IPS DF 6.9 (cell line): ENCODE results near the gene RBMXL2.

Experiments used
- DNase-seq: peaks from one replicate; pipeline ENCODE4 v3.0.0-alpha.2; 2013; ENCODE audit warnings: low read depth, low spot score
- H3K27ac ChIP-seq: one replicate; pipeline ENCODE4 v1.5.1; 2013; ENCODE audit warnings: low read length, control low read depth
- H3K27me3 ChIP-seq: 2 replicates; pipeline ENCODE4 v1.6.1; 2013; ENCODE audit warnings: mild to moderate bottlenecking, low read length; ENCODE audit not compliant: control insufficient read depth, insufficient read depth
- H3K36me3 ChIP-seq: 2 replicates; pipeline ENCODE4 v1.6.1; 2013; ENCODE audit warnings: low read length; ENCODE audit not compliant: control insufficient read depth, insufficient read depth
- H3K4me1 ChIP-seq: 2 replicates; pipeline ENCODE4 v1.6.1; 2013; ENCODE audit warnings: low read length; ENCODE audit not compliant: control insufficient read depth, insufficient read depth
- H3K4me3 ChIP-seq: 2 replicates; pipeline ENCODE4 v1.5.1; 2013; ENCODE audit warnings: mild to moderate bottlenecking, low read length
- H3K9me3 ChIP-seq: 2 replicates; pipeline ENCODE4 v1.6.1; 2013; ENCODE audit warnings: low read length, inconsistent platforms; ENCODE audit not compliant: control insufficient read depth, insufficient read depth
- WGBS: extraction: QIAGEN DNeasy Blood & Tissue Kit; methylation state at CpG from one replicate; pipeline ENCODE4 v1.1.7; 2013; ENCODE audit warnings: mixed read lengths, missing lambda C conversion rate; ENCODE audit not compliant: insufficient read length, insufficient coverage; 5-methylcytosine and 5-hydroxymethylcytosine counted together

RBMXL2 gene

GRCh38 chr11:7088921-7089320 is at the start of gene RBMXL2:
RBMXL2 (plus strand) TSS chr11:7088998; CDS start chr11:7089121, 123 bp downstream.
- WGBS = no CpG with 5 or more reads among the region's 45 CpGs
- H3K27ac ChIP-seq = no peak within 1 kb of the TSS
- H3K9me3 ChIP-seq = no peaks in the 10 kb centered on the region
- H3K4me1 ChIP-seq = no peaks in the 10 kb centered on the region
- no peaks in the 10 kb centered on the region for H3K36me3 ChIP-seq
- no peaks in the 10 kb centered on the region for H3K27me3 ChIP-seq
- DNase-seq = no peak
- H3K4me3 ChIP-seq = no peak within 1 kb of the TSS

DNA sequence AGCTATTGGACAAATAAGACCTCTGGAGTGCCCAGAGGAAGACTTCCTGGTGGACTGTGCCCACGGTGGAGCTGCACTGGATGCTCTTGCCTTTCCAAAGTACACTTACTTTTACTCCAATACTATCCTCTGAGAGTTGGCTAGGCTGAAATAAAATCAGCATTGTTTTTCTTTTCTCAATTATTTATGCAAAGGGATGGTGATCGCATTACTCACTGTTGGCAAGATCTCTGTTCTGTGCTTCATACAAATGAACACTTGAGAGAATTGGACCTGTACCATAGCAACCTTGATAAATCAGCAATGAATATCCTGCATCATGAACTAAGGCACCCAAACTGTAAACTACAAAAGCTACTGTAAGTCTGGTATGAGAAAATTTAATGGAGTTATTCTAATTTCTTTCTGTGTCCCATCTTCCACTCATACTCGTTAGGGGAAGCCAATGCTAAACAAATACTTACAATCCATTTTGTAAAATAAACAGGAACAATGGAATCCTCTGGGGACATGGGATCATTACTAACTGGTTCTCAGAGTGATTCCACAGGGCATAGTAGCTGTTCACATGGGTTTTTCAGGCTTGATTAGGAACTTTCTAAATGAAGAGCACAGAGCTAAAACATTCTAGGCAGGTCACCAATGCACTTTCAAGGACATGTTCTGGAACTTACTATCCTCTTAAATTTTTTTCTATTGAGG is 42.2 kb upstream of the RBMXL2 start:
- Histone ChIP-seq H3K27ac (no peak overlapping the region), H3K27me3 (no peaks in the 10 kb centered on the region), H3K4me3 (no peak overlapping the region), H3K9me3 (no peaks in the 10 kb centered on the region), H3K36me3 (no peaks in the 10 kb centered on the region), H3K4me1 (no peaks in the 10 kb centered on the region)
- DNase-seq = no peak
- WGBS = no CpG with 5 or more reads among the region's 3 CpGs

DNA sequence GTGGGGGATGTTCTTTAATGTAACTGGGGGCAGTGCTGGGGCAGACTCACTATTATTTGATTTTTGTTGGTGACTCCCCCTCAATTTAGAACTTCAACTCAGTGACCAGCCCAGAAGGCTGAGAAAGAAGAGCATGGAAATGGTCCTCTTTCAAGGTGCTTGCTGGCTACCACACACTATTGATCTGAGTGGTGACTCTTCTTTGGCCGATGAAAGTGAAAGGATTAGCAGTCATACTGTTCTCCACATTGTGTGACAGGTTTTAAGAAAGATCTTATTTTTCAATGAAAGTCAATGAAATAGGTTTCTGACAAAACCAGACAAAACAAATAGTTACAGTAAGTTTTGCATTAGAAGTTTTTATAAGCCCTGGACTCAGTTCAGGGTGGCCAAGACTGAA is 38.6 kb upstream of the RBMXL2 start:
- H3K4me1 ChIP-seq = no peaks in the 10 kb centered on the region
- H3K27me3 ChIP-seq = no peaks in the 10 kb centered on the region
- no peaks in the 10 kb centered on the region for H3K9me3 ChIP-seq
- DNase-seq = no peak
- no CpG with 5 or more reads among the region's 1 CpG for WGBS
- H3K27ac ChIP-seq = no peak overlapping the region
- no peak overlapping the region for H3K4me3 ChIP-seq
- no peaks in the 10 kb centered on the region for H3K36me3 ChIP-seq

GRCh38 chr11:7056828-7057513 is 31.8 kb upstream of the RBMXL2 start:
- H3K27ac ChIP-seq = no peak overlapping the region
- WGBS = no CpG with 5 or more reads among the region's 6 CpGs
- no peaks in the 10 kb centered on the region for H3K36me3 ChIP-seq
- H3K4me3 ChIP-seq = no peak overlapping the region
- peaks cover 2% of the 10 kb centered on the region; the same call in 1 of the 2 replicates for H3K4me1 ChIP-seq
- no peaks in the 10 kb centered on the region for H3K9me3 ChIP-seq
- no peaks in the 10 kb centered on the region for H3K27me3 ChIP-seq
- DNase-seq = no peak

GRCh38 chr11:7057641-7058040 is 31.2 kb upstream of the RBMXL2 start:
- no CpG with 5 or more reads among the region's 2 CpGs for WGBS
- H3K27me3 ChIP-seq = no peaks in the 10 kb centered on the region
- peaks cover 2% of the 10 kb centered on the region; the same call in 1 of the 2 replicates for H3K4me1 ChIP-seq
- no peak for DNase-seq
- H3K9me3 ChIP-seq = no peaks in the 10 kb centered on the region
- H3K4me3 ChIP-seq = no peak overlapping the region
- H3K27ac ChIP-seq = no peak overlapping the region
- H3K36me3 ChIP-seq = no peaks in the 10 kb centered on the region

DNA sequence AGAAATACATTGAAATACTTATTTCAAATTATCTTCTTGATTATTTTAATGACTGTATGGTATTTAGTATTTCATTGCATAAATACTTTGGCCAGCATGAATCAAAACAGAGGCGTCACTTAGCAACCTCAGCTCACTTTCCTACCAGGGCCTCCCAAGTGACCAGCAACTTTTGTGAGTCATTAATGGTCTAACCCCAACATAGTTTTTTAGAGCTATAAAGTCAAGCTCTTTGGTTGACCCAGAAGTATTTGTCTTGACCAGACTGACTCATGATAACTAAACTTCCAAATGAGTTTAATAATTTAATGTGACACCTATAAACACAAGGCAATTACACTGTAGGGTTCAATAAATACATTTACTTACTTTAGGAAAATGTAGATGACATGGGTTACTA is 27.9 kb upstream of the RBMXL2 start:
- Histone ChIP-seq H3K27me3 (no peaks in the 10 kb centered on the region), H3K4me3 (no peak overlapping the region), H3K9me3 (no peaks in the 10 kb centered on the region), H3K27ac (no peak overlapping the region), H3K4me1 (peaks cover 2% of the 10 kb centered on the region; the same call in 1 of the 2 replicates), H3K36me3 (no peaks in the 10 kb centered on the region)
- no CpG with 5 or more reads among the region's 1 CpG for WGBS
- DNase-seq = no peak

- no peaks in the 10 kb centered on the region for H3K27me3 ChIP-seq
- no peak for DNase-seq
- no CpG with 5 or more reads among the region's 2 CpGs for WGBS
- H3K4me3 ChIP-seq = no peak overlapping the region
- H3K27ac ChIP-seq = no peak overlapping the region
- H3K9me3 ChIP-seq = no peaks in the 10 kb centered on the region
- peaks cover 2% of the 10 kb centered on the region; the same call in 1 of the 2 replicates for H3K4me1 ChIP-seq
- no peaks in the 10 kb centered on the region for H3K36me3 ChIP-seq
Measured at GRCh38 chr11:7062534-7062933, 26.3 kb upstream of the RBMXL2 start.

- Histone ChIP-seq H3K27ac (no peak overlapping the region), H3K9me3 (no peaks in the 10 kb centered on the region), H3K4me1 (no peaks in the 10 kb centered on the region), H3K27me3 (no peaks in the 10 kb centered on the region), H3K36me3 (no peaks in the 10 kb centered on the region), H3K4me3 (no peak overlapping the region)
- no CpG with 5 or more reads among the region's 4 CpGs for WGBS
- DNase-seq = no peak
Measured at GRCh38 chr11:7072401-7073028, 16.3 kb upstream of the RBMXL2 start.

GRCh38 chr11:7077101-7077500 is 11.7 kb upstream of the RBMXL2 start:
- Histone ChIP-seq H3K36me3 (no peaks in the 10 kb centered on the region), H3K4me3 (no peak overlapping the region), H3K4me1 (no peaks in the 10 kb centered on the region), H3K27ac (no peak overlapping the region), H3K9me3 (no peaks in the 10 kb centered on the region), H3K27me3 (no peaks in the 10 kb centered on the region)
- no peak for DNase-seq
- no CpG with 5 or more reads among the region's 16 CpGs for WGBS

DNA sequence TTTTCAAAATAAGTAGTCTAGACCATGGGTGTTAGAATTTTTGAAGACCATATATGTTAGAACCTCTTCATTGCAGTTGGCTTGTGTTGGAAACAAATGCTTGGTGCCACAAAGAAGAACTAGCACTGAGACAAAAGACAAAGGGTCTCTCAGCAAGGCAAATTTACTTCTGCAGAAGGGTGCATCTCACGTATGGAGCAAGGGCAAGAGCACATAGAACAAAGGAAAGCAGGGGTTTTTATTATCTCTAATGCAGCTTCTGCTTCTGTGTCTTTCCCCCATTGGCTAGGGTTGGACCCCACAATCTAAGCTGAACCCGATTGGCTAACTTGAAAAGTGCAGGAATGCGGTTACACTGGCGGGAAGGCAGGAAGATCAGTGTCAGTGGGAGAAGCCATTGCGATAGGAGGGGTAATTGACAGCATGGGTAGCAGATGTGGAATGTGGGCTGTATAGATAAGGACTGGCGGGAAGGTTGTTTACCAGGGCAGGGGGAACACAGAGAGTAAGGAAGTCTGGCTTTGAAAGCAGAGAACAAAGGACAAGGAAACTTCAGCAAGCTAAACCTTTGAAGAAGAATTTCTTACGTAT is 9.2 kb upstream of the RBMXL2 start:
- no peak overlapping the region for H3K27ac ChIP-seq
- H3K27me3 ChIP-seq = no peaks in the 10 kb centered on the region
- no peaks in the 10 kb centered on the region for H3K9me3 ChIP-seq
- DNase-seq = no peak
- no peaks in the 10 kb centered on the region for H3K4me1 ChIP-seq
- WGBS = no CpG with 5 or more reads among the region's 7 CpGs
- H3K36me3 ChIP-seq = no peaks in the 10 kb centered on the region
- no peak overlapping the region for H3K4me3 ChIP-seq
